OCI-M1 (cell line): ENCODE measurements around the gene TMEM31.
"Not testable (repeated sequence)": the region's sequence is repeated elsewhere in the genome, so short reads cannot be mapped to it uniquely, and the experiment has no call there.

Source experiments
- DNase-seq: peaks from one replicate; lab custom pipeline; 2025; lab: John Stamatoyannopoulos, UW

Gene TMEM31

DNA sequence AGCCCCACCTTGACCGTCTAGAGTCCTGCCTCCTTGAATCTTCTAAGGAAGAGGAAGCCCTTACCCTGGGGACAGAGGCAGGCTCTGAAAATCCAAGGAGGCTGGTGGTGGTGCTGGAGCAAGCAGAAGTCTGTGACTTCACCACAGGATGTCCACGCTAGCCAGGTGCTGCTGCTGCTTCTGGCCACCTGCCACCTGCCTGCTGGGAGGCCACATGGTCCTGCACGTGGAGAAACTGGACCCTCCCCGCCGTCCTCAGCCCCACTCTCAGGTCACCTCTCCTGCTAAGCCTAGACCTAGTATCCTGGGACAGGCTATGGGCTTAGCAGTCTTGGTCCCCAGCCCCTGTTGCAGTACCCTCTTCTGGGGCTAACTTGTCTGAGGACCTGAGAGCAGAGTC, 15.8 kb downstream of the TMEM31 start:
- DNase-seq: no peak

DNA sequence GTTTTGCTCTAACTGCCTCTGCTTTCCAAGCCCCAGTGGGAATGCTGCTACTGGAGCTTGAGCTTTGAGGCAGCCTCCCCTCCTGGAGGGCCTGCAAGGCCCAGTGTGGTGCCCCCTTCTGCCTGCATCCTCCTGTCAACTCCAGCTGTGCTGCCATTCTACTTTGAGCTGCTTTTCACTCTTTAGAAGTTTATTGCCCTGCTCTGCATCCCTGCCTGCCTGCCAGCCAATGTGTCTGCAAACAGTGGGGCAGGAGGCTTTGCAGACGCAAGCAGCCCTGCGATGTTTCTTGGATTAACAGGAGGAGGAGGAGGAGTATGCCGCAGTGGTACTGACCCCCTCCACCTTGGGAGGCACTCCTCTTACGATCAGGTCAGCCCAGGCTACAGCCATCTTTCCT, 16.4 kb downstream of the TMEM31 start:
- DNase-seq: no peak

DNA sequence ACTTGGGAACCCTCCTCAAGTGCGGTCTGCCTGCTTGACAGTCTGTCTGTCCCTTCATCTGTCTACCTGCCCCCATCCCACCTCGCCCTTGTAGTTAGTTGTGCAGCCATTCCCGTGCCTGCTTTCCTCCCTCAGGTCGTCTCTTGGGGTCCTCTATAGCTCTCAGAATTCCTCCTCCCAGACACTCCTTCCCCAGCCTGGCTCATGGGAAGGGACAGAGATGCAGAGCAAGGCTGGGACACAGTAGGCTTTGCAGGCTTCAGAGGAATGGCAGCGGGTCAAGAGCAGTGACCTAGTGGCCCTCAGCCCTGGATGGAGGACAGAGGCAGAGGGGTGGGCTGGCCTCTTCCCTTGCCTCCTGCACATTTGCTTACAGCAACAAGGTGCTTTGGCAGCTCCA, 18.3 kb downstream of the TMEM31 start:
- no peak for DNase-seq

DNA sequence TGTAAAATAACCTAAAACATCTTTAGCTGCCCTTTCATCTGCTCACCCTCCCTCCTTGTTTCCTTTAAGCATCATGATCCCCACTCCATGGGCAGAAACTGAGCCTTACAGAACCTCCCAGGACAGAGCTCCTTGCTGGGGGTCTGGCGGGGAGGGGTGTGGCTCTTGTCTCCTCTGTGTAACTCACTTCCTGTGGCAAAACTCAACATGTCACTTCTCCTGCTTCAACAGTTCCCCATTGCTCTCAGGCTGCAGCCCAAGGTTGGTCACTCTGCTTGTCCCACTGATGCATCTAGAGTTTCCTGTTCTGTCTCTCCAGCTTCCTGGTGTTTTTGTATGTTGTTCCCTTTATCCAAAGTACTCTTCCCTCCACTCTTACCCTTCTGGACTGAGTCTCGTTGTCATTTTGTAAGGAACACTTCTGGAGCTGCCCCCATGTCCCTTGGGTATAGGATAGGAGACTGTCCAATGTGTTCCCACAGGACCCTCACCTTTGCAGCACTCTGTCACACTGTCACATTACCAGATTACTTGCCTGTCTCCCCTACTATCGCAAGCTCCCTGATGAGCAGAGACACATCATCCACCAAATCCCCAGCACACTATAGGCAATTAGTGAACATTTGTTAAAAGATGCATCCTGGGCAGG, 19.6 kb downstream of the TMEM31 start:
- peak; percentile 0 for DNase-seq

DNA sequence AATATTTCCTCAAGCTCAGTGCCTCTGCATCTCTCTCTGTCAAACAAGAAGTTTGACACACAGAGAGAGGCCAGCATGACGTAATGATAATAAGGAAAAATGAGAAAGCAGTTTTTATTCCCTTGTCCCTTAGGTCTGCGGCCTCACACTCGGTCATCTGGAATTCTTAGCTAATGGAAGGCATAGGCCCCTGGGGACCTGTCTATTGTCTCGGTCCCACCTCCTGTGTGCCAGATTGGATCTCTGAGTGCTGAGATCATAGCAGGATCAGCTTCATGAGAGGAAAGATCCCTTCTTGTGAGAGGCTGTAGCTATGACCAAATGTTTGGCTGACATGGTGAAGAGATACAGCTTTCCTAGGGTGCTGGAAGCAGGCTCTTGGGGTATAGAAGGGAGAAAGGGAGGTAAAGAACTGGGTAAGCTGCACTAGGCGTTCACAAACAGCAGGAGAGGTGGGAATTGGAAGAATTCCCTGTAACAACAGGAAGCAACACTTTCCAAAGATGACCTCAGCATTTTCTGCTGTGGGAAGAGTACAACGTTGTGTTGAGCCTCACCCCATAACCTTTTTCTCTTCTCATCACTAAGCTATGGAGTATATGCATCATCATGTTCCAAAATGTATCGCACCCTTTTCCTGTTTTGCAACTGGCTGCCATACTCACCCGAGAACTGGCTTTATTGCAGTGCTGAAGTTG, 20.2 kb downstream of the TMEM31 start:
- DNase-seq: no peak

DNA sequence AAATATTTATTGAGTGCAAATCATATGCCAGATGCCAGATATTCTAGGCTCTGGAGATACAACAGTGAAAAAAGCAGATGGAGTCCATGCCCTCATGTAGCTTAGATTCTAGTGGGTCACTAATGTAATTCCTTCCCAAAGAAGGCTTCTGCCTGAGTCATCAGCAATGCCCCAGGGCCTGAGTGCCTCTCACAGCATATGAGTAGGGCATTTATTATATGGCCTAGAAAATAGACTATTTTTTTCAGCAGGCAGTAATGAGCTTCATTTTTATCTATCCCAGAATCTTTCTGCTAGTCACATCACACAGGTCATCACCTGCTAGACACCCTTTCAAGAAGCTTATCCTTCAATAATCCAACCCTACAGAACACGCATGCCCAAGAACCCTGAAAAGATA, 22.3 kb downstream of the TMEM31 start:
- DNase-seq: no peak

DNA sequence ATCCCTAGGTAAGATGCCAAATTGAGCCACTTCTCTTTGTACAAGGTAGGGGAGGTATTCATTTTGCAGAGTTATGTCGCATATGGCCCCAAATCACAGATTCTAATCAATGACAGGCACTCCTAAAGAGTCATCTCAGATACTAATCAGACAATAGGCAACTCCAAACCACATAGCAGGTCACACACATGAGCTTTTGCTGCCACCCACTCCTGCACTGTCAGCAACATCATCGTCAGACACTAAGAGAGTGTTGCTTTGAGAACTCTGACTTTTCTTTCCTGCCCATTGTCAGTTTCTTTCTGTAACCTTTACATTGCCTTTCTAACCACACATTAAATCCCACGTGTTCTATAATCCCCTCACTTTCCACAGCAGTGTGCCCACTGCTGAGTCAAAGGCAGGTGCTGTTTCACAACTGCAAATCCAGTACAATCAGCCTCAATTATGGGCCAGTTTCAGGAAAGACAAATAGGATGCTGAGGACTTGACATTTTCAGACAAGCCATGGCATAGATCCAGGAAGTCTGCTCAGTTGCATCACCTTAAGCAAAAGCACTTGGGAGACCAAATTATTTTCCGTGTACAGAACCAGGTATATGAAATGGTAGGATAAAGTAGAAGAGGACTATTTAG, 23.5 kb downstream of the TMEM31 start:
- DNase-seq: no peak

DNA sequence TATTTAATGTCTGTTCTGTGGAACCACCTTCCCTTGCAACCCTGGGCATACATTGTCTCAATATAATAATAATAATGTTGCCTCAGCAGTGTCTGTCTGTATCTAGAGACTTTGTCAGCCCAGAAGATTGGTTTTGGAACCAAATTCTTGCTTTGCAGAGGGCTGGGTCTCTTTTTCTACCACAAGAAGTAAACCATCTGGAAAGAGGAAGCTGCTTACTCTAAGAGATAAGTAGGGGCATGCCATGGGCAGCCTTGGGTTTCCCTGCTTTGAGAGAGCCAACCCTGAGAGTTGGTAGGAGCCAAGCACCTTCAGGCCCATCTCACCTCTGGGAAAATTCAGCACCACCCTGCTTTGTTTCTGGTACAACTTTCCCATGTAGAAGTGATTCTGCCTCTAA, 27.0 kb downstream of the TMEM31 start:
- DNase-seq: peak; percentile 0

DNA sequence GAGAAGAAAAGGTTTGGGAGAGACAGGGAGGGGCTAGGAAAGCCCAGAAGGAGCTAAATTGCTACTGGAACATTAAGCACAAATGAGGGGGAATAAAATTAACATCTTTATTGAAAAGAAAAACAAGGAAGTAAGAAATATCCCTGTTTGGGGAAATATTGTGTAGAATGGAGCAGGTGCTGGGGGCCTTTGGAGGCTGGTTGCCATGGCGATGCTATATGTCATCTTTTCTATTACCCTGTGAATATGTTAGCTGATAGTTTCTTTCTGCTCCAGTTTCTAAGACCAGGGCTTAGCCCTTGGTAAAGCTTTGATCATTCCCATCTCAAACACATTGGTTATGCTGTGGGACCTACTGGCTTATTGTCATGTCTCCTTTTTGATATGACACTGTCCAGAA, 28.7 kb downstream of the TMEM31 start:
- DNase-seq: no peak

DNA sequence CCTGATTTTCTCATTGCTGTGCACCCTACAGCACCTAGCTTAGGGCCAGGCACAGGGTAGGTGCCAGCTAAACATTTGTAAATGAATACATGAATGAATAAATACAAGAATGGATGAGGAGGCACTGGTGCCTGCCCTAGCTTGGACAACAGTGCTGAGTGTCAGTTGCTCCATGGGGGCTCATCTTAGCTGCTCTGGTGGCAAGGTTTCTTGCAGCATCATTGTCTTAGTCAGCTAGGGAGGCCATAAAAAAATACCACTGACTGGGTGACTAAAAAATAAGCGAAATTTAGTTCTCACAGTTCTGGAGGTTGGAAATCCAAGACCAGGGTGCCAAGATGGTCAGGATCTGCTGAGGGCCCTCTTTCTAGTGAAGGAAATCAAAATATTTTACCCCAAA, 31.2 kb downstream of the TMEM31 start:
- DNase-seq: no peak

DNA sequence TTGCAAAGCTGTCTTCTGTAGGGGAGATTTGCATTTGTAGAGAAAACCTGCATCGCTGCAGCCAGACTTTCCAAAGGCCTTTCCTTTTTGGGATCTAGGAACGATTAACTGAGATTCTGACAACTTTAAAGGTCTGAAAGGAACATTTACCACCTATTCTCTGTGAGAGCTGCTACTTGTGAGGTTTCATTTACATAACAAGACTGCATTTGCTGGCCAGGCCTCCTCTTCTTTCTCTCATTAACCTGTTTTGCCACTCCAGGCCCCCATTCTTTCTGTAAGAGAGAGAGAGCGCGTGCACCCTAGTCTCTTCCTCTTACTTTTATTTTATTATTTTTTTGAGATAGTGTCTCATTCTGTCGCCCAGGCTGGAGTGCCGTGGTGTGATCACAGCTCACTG, 31.6 kb downstream of the TMEM31 start:
- no peak for DNase-seq

DNA sequence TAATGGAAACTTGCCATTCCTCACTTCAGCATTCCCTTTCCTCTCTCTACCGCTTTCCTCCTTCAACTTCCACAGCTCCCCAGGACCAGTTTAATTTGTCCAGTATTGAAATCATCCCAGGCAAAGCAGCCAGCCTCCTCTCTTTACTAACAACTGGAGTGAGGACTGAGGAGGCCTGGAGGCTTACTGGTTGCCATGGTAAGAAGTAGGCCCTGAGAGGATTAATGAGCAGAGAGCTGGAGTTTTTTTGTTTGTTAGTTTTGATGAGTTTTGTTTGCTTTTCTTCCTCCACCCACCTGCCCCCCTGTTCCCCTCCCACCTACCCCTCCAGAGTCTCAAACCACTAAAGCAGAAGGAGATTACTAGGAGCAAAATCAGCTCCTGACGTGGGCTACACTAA, 36.5 kb downstream of the TMEM31 start:
- no peak for DNase-seq

DNA sequence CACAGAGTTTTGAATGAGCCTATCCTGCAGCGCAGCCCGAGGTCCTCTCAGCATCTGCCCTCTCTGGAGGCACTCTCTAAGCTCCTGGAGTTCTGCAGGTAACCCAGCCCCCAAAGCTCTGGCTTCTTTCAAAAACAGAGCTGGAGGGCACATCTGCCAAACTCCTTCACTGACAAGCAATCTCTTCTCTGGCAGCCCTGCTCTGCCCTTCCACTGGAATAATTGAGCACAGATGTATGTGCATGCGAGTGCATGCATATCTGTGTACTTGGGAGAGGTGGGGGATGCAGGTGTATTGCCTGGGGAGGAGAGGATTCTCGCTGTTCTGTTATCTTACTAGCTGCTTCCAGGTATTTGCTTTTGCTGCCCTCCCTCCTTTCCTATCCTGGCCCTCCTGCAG, 43.7 kb downstream of the TMEM31 start:
- DNase-seq: no peak

DNA sequence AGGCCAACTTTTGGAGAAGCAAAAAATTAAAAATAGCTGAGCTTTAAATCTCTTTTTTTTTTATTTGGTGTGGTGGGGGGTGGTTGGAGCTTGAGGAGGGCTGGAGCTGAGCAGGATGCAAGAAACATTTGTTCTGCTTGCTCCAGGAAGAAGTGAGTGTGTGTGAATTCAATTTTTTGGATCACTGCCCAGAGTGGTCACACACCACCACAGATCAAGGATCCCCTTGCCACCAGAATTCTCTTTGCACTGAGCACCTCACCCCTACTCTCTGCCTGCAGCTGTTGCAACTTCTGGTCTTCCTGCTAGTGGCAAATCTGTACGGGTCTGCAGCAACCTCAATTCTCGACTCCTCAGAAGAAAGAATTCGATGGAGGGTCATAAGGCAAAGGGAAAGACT, 46.0 kb downstream of the TMEM31 start:
- DNase-seq: no peak

DNA sequence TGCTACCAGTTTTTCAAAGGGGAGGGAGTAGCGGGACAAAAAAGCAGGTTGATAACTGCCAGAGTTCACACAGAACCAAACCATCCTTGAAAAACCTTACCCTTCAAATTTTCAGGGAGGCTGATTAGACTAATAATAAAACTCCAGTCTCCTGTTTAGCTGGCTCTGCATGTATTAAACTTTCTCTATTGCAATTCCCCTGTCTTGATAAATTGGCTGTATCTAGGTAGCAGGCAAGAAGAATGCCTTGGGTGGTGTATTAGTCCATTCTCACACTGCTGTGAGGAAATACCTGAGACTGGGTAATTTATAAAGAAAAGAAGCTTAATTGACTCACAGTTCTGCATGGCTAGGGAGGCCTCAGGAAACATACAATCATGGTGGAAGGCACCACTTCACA, 47.8 kb downstream of the TMEM31 start:
- no peak for DNase-seq

DNA sequence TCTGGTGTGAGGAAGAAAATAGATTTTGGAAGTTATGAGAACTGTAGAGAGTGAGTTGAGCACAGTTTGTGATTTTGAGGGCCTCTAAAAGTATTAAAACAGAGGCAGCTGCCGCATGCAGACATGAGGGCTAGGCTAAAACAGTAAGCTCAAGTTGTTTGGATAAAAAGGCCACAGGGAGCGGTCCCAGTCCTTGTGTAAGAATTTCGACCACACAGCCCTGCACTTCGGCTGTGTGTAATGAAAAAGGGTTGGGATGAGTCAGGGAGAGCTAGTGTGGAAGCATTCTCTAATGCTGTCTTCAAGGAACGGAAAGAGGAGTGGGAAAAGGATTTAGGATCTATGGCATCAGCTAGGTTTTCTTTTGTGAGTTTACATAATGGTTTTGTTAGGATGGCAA, 52.8 kb downstream of the TMEM31 start:
- not testable (repeated sequence) for DNase-seq
